SK-N-SH treated with all-trans-retinoic acid at 6 μM for 48 hours (cell line): ENCODE results near the gene KIAA1217.

Experiments
- ATAC-seq: fragments of 200-7000 bp; cut with Tn5 transposase; 3 replicates; pipeline ENCODE4 v1.9.1; 2020; ENCODE audit warnings: mild to moderate bottlenecking, moderate library complexity
- ARNTL ChIP-seq: fragments of 450-650 bp; formaldehyde crosslinking; IDR thresholded peaks from 2 replicates; pipeline ENCODE4 v1.5.0; 2020; ENCODE audit warnings: low read depth, mild to moderate bottlenecking, moderate library complexity, borderline replicate concordance
- BACH2 ChIP-seq: fragments of 250-450 bp; sonication (Bioruptor Pico); IDR thresholded peaks from 2 replicates; pipeline ENCODE4 v1.9.0; 2021; ENCODE audit warnings: mild to moderate bottlenecking, borderline replicate concordance
- CREB5 ChIP-seq: fragments of 250-450 bp; sonication (Bioruptor Pico); IDR thresholded peaks from 2 replicates; pipeline ENCODE4 v1.5.1; 2020; ENCODE audit warnings: low read depth, mild to moderate bottlenecking, moderate library complexity
- CSDC2 ChIP-seq: fragments of 250-450 bp; sonication (Bioruptor Pico); IDR thresholded peaks from 2 replicates; pipeline ENCODE4 v1.5.0; 2020; ENCODE audit warnings: mild to moderate bottlenecking, moderate library complexity
- CSRNP3 ChIP-seq: fragments of 250-450 bp; sonication (Bioruptor Pico); IDR thresholded peaks from 2 replicates; pipeline ENCODE4 v1.5.1; 2021; ENCODE audit warnings: mild to moderate bottlenecking, moderate library complexity
- ESRRG ChIP-seq: fragments of 250-450 bp; sonication (Bioruptor Pico); IDR thresholded peaks from 2 replicates; pipeline ENCODE4 v1.6.1; 2021; ENCODE audit warnings: mild to moderate bottlenecking
- GLIS3 ChIP-seq: fragments of 250-450 bp; sonication (Bioruptor Pico); IDR thresholded peaks from 2 replicates; pipeline ENCODE4 v1.5.0; 2020; ENCODE audit warnings: mild to moderate bottlenecking, moderate library complexity
- ISL1 ChIP-seq: fragments of 250-450 bp; sonication (Bioruptor Pico); IDR thresholded peaks from 2 replicates; pipeline ENCODE4 v2.1.2; 2022; ENCODE audit warnings: mild to moderate bottlenecking, moderate library complexity
- OSR1 ChIP-seq: fragments of 250-450 bp; sonication (Bioruptor Pico); IDR thresholded peaks from 2 replicates; pipeline ENCODE4 v1.8.0; 2022; ENCODE audit warnings: moderate library complexity, mild to moderate bottlenecking, inconsistent platforms
- PATZ1 ChIP-seq: fragments of 250-450 bp; sonication (Bioruptor Pico); IDR thresholded peaks from 2 replicates; pipeline ENCODE4 v1.8.0; 2020; ENCODE audit warnings: mild to moderate bottlenecking, moderate library complexity, borderline replicate concordance
- POU6F1 ChIP-seq: fragments of 250-450 bp; sonication (Bioruptor Pico); IDR thresholded peaks from 2 replicates; pipeline ENCODE4 v1.8.0; 2021; ENCODE audit warnings: low read depth, mild to moderate bottlenecking, moderate library complexity, borderline replicate concordance
- PPARA ChIP-seq: fragments of 250-450 bp; sonication (Bioruptor Pico); IDR thresholded peaks from 2 replicates; pipeline ENCODE4 v1.5.0; 2020; ENCODE audit warnings: mild to moderate bottlenecking, borderline replicate concordance
- RARB ChIP-seq: fragments of 250-450 bp; sonication (Bioruptor Pico); IDR thresholded peaks from 2 replicates; pipeline ENCODE4 v1.8.0; 2021; ENCODE audit warnings: mild to moderate bottlenecking, moderate library complexity
- SNAI2 ChIP-seq: fragments of 250-450 bp; sonication (Bioruptor Pico); IDR thresholded peaks from 2 replicates; pipeline ENCODE4 v1.5.0; 2020; ENCODE audit warnings: mild to moderate bottlenecking, moderate library complexity
- TCF4 ChIP-seq: fragments of 250-450 bp; sonication (Bioruptor Pico); IDR thresholded peaks from 2 replicates; pipeline ENCODE4 v1.8.0; 2021; ENCODE audit warnings: mild to moderate bottlenecking, moderate library complexity, borderline replicate concordance
- TOX ChIP-seq: fragments of 250-450 bp; sonication (Bioruptor Pico); IDR thresholded peaks from 2 replicates; pipeline ENCODE4 v1.8.0; 2021; ENCODE audit warnings: mild to moderate bottlenecking, moderate library complexity, borderline replicate concordance
- TSHZ2 ChIP-seq: fragments of 250-450 bp; sonication (Bioruptor Pico); IDR thresholded peaks from 2 replicates; pipeline ENCODE4 v1.5.0; 2020; ENCODE audit warnings: mild to moderate bottlenecking, moderate library complexity
- ZC3H10 ChIP-seq: fragments of 250-450 bp; sonication (Bioruptor Pico); IDR thresholded peaks from 2 replicates; pipeline ENCODE4 v1.5.1; 2021; ENCODE audit warnings: mild to moderate bottlenecking, moderate library complexity
- ZFP3 ChIP-seq: fragments of 250-450 bp; sonication (Bioruptor Pico); IDR thresholded peaks from 2 replicates; pipeline ENCODE4 v1.5.0; 2020; ENCODE audit warnings: mild to moderate bottlenecking, moderate library complexity
- ZNF70 ChIP-seq: fragments of 450-650 bp; formaldehyde crosslinking; IDR thresholded peaks from 2 replicates; pipeline ENCODE4 v1.5.0; 2020; ENCODE audit warnings: mild to moderate bottlenecking, moderate library complexity
- ZNF8 ChIP-seq: fragments of 450-650 bp; formaldehyde crosslinking; IDR thresholded peaks from 2 replicates; pipeline ENCODE4 v1.5.0; 2020; ENCODE audit warnings: mild to moderate bottlenecking, moderate library complexity

The KIAA1217 gene

GRCh38 chr10:24385776-24386175, 176.8 kb downstream of the KIAA1217 start:
- TF ChIP-seq GLIS3 (CRISPR knock-in tag) (no peak), PATZ1 (CRISPR knock-in tag) (no peak), RARB (CRISPR knock-in tag) (no peak), CSRNP3 (CRISPR knock-in tag) (no peak), BACH2 (CRISPR knock-in tag) (no peak), CREB5 (CRISPR knock-in tag) (no peak), ISL1 (CRISPR knock-in tag) (no peak), ZNF70 (no peak), SNAI2 (CRISPR knock-in tag) (no peak), POU6F1 (no peak), CSDC2 (no peak), TSHZ2 (no peak), ESRRG (CRISPR knock-in tag) (no peak), TCF4 (CRISPR knock-in tag) (no peak), ZFP3 (CRISPR knock-in tag) (no peak)
- ATAC-seq = no peak

- no peak for ATAC-seq
- TF ChIP-seq ZNF70 (no peak), ARNTL (CRISPR knock-in tag) (no peak)
These were observed 181.3 kb downstream of the KIAA1217 start for GRCh38 chr10:24390146-24390700.

- no peak for ATAC-seq
- TF ChIP-seq ZC3H10 (CRISPR knock-in tag) = no peak
- no peak for TF ChIP-seq ZNF8 (CRISPR knock-in tag)
- no peak for TF ChIP-seq PPARA (CRISPR knock-in tag)
- TF ChIP-seq CREB5 (CRISPR knock-in tag) = no peak
- TF ChIP-seq ISL1 (CRISPR knock-in tag) = no peak
- TF ChIP-seq GLIS3 (CRISPR knock-in tag) = no peak
- no peak for TF ChIP-seq TOX (CRISPR knock-in tag)
- no peak for TF ChIP-seq SNAI2 (CRISPR knock-in tag)
- TF ChIP-seq RARB (CRISPR knock-in tag) = no peak
- no peak for TF ChIP-seq OSR1 (CRISPR knock-in tag)
- TF ChIP-seq, all 23 proteins: peak for 0
These were observed 181.8 kb downstream of the KIAA1217 start for GRCh38 chr10:24390746-24391145.
